ENCODE results near the gene UBASH3B.

DNA sequence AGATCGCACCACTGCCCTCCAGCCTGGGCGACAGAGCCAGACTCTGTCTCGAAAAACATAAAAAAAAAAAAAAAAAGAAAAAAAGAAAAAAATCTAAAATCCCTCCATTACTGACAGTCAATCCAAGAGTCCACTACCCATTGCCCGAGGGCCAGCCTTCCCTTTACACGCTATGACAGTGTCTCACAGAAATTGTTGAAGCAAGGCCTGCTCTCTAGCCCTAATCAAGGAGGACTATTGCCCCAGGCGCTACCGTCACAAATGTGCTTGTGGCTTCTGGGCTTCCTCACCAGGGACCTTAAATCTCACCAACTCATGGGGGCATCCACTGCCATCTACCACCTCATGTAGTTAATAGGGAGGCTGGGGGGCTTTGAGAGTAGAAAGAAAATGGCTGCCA, 49.9 kb downstream of the UBASH3B start:
- TF ChIP-seq, protein P1, sequence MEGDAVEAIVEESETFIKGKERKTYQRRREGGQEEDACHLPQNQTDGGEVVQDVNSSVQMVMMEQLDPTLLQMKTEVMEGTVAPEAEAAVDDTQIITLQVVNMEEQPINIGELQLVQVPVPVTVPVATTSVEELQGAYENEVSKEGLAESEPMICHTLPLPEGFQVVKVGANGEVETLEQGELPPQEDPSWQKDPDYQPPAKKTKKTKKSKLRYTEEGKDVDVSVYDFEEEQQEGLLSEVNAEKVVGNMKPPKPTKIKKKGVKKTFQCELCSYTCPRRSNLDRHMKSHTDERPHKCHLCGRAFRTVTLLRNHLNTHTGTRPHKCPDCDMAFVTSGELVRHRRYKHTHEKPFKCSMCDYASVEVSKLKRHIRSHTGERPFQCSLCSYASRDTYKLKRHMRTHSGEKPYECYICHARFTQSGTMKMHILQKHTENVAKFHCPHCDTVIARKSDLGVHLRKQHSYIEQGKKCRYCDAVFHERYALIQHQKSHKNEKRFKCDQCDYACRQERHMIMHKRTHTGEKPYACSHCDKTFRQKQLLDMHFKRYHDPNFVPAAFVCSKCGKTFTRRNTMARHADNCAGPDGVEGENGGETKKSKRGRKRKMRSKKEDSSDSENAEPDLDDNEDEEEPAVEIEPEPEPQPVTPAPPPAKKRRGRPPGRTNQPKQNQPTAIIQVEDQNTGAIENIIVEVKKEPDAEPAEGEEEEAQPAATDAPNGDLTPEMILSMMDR (IDR thresholded peaks at IDR 0.05; ENCODE audit: insufficient read depth, low read depth, low read length), result no peak
- no peak for TF ChIP-seq EZH2 (IDR thresholded peaks at IDR 0.05; ENCODE audit: insufficient read depth, low read length)
